ENCODE data around the gene CCM2.

Gene CCM2

DNA sequence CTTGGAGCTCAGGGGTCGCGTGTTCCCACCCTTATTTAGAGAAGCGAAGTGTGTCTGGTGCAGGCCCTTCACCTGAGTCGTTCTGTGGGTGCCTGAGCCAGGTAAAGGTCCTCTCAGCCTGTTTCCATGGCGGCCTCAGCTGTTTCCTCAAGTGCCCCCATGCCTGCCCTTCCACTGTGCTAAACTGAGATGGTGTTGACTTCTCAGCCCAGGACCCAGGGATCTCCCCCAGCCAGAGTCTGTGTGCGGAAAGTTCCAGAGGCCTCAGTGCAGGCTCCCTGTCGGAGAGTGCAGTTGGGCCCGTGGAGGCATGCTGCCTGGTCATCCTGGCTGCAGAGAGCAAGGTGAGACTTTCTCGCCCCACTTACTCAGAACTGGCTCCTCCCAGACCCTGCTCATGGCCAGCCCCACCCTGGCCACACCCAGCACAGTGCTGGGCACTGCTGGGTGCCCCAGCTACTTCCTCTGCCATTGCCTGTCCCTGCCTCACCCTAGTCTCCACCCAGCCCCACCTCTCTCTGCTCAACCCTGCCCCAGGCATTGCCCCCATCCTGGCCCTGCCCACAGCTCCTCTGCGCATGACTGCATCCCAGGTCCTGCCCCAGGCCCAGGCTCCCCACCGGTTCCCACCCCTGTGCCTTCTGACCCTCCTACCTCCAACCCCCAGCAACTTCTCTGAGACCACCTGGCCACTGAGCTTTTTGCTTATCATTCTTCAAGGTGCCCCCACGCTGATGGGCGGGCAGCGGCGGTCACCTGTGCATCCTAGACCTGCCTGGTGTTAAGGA lies 68.4 kb downstream of the CCM2 start:
- DNase-seq = no peak

DNA sequence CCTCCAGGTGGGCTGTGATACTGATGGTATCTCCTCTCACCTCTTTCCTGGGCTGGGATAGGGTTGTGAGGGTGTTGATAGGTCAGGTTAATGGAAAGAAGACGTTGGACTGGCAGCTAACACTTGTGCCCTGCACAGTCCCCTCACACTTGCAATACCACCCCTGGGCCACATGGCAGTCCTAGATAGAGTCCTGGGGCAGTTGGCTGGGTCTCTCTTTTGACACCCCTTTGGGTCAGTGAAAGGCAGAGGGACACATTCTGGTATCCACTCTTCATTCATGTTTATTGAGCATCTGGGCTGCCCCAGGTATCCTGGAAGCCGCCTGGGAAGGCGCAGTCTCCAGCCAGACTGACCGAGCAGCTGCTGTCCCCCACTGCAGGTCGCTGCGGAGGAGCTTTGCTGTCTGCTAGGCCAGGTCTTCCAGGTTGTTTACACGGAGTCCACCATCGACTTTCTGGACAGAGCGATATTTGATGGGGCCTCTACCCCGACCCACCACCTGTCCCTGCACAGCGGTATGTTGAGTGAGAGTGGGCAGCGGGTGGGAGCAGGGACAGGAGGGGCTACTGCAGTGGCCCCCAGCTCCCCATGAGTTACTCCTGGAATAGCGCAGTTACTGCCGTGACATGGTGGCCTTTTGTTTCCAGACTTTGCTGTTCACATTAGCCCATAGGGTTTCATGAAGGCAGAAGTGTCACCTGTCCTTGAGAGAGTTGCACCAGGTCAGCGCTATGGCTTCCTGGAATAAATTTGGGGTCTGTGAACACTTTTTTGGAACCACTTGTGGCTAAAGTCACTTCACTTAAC lies 69.6 kb downstream of the CCM2 start:
- DNase-seq = no peak

DNA sequence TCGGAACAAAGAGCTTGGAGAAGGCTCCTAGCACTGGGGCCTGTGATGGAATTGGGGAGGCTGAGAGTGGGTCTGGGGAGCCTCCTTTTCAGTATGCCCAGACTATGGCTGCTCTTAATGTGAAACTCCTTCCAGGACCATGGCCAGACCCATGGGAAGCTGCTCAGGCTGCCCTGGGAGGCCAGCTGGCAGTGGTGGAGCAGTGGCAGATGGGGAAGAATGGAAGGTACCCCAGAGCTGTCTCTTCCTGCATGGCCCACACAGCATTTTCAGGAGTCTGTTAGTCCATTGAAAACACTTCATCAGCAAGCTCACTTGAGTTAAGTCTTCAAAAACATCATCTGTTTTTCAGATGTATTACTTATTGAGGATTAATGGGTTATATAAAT lies 70.2 kb downstream of the CCM2 start:
- DNase-seq = no peak

GRCh38 chr7:45071528-45071927 lies 71.5 kb downstream of the CCM2 start:
- DNase-seq = no peak

DNA sequence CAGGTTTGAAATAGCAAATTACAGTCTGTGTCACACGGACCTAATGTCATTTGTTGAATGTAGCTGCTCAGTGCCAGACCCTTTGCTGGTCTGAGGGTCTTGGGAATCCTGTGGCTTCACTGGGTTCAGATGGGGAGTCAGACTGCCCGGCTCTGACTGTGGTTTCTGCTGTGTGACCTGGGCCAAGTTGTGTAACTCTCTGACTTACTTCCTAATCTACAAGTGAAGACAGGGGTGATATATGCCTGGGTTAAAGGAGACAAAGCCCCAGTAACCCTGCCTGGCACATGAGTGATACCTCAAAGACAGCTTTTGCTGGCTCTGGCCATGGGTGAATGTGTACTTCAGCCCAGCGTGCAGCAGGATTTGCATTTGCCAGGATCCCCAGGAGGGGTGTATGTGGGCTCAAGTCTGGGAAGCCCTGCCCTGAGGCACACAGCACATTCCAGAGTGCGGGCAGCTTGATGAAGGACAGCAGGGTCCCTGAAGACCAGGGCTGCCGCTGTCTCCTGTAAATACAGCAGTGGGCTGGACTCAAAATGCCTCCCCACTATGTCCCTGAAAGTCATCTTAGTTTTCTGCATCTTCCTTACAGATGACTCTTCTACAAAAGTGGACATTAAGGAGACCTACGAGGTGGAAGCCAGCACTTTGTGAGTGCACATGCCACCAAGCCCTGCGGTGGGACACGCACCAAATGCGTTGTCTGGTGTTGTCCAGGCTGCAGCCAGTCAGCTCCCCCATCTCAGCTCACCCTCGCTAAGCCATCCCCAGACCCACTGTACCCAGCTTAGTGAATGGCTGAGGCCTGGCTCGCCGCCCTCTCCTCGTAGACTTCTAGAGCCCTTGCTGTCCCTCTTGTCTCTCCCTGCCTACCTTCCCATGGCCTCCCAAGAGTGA lies 72.4 kb downstream of the CCM2 start:
- no peak for DNase-seq

- peak; percentile 81 for DNase-seq
Measured at GRCh38 chr7:45073031-45073785, 73.2 kb downstream of the CCM2 start.

- peak; percentile 95 for DNase-seq
Measured at GRCh38 chr7:45073786-45074527, 74.0 kb downstream of the CCM2 start.

DNA sequence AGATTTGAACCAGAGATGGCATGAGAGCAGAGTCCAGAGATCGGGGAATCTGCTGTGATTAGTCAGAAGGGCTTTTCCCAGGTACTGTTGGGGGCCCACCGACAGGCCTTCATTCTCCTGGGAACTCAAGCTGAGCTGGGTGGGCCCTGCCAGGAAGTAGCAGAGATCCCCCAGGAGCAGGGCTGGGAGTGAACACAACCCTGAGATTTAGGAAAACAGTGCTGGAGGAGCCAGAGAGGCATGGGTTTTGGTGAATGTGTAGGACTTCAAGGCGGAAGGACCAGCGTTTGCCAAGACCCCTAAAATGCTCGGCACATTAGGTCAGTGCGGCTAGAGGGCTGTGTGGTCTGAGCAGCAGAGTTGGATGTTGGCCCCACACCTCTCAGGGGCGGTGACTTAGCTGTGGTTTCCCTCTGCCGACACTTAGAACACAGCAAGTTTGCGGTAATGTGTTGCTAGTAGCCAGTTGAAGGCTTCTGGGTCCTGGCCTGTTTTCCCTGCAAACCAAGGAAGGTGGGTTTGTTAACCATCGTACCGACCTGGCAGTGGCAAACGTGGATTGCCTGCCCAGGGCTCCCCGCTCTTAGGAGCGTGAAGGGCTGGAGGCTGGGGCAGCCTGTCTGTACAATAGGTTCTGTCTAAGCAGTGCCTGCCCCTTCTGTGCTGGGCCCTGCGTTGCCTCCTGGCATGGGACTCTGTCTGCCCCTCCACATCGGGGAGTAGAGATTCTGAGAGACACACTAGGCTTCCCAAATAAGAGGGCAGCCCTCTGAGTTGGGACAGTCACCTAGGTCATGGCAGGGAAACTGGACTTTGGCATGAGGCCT lies 74.7 kb downstream of the CCM2 start:
- no peak for DNase-seq

GRCh38 chr7:45075355-45075644 lies 75.3 kb downstream of the CCM2 start:
- no peak for DNase-seq

DNA sequence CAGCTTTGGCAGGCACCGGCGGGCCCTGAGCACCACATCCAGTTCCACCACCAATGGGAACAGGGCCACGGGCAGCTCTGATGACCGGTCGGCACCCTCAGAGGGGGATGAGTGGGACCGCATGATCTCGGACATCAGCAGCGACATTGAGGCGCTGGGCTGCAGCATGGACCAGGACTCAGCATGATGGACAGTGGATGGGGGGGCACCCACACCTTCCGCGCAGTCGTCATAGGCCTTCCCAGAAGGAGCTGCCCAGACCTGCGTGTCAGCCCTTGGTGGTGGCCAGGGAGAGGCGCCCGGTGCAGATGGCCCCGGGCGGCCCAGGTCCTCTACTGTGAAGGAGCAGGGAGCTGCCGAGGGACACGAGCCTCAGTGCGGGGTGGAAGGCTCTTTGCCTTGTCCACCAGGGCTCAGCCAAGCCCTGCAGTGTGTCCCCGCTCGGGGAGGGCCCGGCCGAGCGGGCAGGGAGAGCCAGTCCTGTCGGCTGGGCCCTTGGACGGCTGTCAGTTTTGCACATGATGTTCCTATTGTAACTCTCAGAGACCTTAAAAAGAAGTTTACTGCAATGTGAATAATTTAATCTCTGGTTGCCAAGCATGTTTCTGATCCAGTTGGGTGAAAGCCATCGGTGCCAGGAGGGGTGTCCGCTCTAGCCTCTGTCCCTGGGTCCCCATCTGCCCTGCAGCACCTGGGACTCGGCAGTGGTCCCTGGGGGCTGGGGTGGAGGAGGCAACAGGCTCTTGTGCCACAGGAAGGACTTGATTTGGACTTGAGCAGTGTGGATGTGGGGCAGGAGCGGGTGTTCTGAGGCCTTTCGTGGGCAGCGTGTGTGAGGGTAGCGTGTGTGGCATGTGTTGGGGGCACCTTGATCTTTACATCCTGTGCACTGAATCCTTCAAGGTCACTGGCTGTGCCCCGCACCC lies 76.1 kb downstream of the CCM2 start:
- DNase-seq = no peak

GRCh38 chr7:45076946-45077345 lies 76.9 kb downstream of the CCM2 start:
- no peak for DNase-seq

DNA sequence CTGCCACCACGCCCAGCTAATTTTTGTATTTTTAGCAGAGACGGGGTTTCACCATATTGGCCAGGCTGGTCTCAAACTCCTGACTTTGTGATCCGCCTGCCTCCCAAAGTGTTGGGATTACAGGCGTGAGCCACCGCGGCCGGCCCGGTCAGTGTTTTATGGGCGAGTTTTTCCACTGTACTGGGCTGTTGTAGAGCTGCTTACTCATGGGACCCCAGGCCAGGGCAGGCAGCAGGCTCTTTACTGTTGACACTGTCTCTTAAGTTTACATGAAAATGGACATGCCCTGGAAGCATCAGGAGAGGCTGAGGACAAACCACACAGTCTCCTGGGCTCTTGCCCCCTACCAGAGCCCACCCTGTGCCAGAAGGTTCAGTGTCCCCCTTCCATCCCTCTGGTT lies 77.6 kb downstream of the CCM2 start:
- DNase-seq = no peak

DNA sequence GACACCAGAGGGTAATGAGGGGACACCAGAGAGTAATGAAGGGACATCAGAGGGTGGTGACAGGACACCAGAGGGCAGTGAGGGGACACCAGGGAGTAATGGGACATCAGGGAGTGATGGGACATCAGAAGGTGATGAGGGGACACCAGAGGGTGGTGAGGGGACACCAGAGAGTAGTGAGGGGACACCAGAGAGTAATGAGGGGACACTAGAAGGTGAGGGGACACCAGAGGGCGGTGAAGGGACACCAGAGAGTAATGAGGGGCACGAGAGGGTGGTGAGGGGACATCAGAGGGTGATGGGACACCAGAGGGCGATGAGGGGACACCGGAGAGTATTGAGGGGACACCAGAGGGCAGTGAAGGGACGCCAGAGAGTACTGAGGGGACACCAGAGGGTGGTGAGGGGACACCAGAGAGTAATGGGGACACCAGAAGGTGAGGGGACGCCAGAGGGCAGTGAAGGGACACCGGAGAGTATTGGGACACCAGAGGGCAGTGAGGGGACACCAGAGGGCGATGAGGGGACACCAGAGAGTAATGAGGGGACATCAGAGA lies 78.2 kb downstream of the CCM2 start:
- no peak for DNase-seq

DNA sequence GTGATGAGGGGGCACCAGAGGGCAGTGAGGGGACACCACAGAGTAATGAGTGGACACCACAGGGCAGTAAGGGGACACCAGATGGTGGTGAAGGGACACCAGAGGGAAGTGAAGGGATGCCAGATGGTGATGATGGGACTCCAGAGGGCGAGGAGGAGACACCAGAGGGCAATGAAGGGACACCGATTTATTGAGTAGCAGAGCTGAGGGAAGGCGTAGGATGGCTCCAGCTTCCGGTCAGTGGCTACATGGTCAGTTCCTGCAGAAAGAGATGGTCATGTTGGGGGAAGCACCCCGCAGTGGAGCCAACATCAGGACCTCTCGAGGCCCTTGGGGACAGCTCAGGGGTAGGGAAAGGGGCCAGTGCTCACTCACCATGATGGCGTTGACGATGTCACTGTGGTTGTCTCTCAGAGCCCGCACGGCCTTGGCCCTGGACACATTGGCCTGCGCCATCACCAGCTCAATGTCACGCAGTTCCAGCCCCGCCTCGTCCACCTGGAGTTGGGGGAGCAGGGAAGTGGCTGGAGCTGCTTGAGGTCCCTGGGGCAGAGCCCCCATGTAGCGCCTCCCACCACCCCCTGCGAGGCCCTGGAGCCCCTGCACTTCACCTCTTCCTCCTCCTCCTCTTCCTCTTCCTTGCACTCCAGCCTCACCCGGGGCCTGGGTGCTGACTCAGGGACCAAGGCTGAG lies 80.4 kb downstream of the CCM2 start:
- no peak for DNase-seq

GRCh38 chr7:45080958-45081669 lies 81.1 kb downstream of the CCM2 start:
- no peak for DNase-seq

- DNase-seq = no peak
Measured at GRCh38 chr7:45081670-45081974, 81.6 kb downstream of the CCM2 start.

DNA sequence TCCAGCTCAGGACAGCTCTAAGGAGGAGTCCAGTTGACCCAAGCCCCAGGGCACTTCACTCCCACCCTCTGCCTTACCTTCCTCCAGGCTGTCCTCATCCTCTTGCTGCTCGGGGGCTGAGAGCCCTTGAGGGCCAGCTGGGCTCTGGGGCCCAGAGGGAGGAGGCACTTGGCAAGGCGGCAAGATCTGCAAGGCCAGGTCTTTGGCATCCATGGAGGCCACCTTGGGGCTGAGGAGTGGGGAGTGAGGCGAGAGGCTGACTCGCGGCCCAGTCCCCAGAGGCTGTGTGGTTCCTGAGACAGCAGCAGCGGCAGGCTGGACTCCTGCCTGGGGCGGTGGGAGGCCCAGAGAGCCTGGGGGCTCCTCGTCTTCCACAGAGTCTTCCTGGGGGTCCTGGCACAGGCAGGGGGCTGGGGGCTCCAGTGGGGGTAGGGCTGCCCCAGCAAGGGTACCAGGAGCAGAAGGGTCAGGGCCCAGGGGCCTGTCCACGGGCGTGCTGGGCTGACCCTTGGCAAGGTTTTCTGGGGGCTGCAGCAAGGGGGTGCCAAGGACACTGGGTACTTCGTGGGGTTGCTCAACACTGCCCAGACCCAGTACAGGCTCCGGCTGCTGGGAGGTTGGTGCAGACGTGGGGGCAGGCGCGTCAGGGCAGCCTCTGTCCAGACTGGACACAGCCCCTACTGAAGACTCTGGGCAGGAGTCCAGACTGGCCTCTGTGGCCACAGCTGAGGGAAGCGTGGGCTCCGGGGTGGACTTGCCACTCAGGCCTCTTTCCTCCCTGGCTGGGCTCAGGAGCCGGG lies 82.2 kb downstream of the CCM2 start:
- DNase-seq = no peak

All from DMS79 treated with DMSO at 0.1 percent for 48 hours (cell line).